ENCODE results near the gene TRIAP1.

GRCh38 chr12:120394483-120395367 is 51.5 kb downstream of the TRIAP1 start:
- TF ChIP-seq RARB (CRISPR knock-in tag; IDR thresholded peaks at IDR 0.05) (no peak), ISL1 (CRISPR knock-in tag; IDR thresholded peaks at IDR 0.05) (no peak), CSRNP3 (CRISPR knock-in tag; IDR thresholded peaks at IDR 0.05) (no peak), PATZ1 (CRISPR knock-in tag; IDR thresholded peaks at IDR 0.05; ENCODE audit: borderline replicate concordance) (no peak), CREB5 (CRISPR knock-in tag; IDR thresholded peaks at IDR 0.05; ENCODE audit: low read depth) (no peak), SNAI2 (CRISPR knock-in tag; IDR thresholded peaks at IDR 0.05) (no peak), ZFP30 (CRISPR knock-in tag; IDR thresholded peaks at IDR 0.05) (no peak), TSHZ2 (CRISPR knock-in tag; IDR thresholded peaks at IDR 0.05) (no peak)

Data from SK-N-SH treated with all-trans-retinoic acid at 6 μM for 48 hours (cell line).